K562 (cell line): Measurements from ENCODE around the gene CGREF1. TPM values are rescaled to one million over a fixed set of nuclear protein-coding genes. Genes with fewer than 3 reads are reported as not detected.

ENCODE experiments used
- ETV6 ChIP-seq, 3 experiments: fragments of 150-350 bp in 1 of 3; sonication (generic) in 1 of 3; formaldehyde crosslinking in 1 of 3; IDR thresholded peaks; 2 replicates each; pipeline versions ENCODE4 v1.6.1 to v1.8.0; 2014 to 2022; ENCODE audit warnings: borderline replicate concordance in 2 of 3, low read depth in 2 of 3, antibody characterized with exemption in 1 of 3, low read length in 1 of 3, mild to moderate bottlenecking in 1 of 3, missing genetic modification reagents in 1 of 3
- MYC ChIP-seq, 2 experiments: fragments of 250-450 bp in 1 of 2; sonication (Bioruptor Pico) in 1 of 2; IDR thresholded peaks; 2 replicates each; pipeline versions ENCODE4 v1.5.1 to v1.6.1; 2012 to 2021; ENCODE audit warnings: low read depth in 2 of 2, borderline replicate concordance in 1 of 2, improper control_type of control experiment in 1 of 2, low read length in 1 of 2, mild to moderate bottlenecking in 1 of 2, moderate library complexity in 1 of 2
- RBBP5 ChIP-seq: fragments of 200-600 bp; sonication (generic); IDR thresholded peaks from 2 replicates; pipeline ENCODE4 v1.6.1; 2012; ENCODE audit warnings: borderline replicate concordance, mild to moderate bottlenecking, low read length, control low read depth, inconsistent platforms; ENCODE audit not compliant: insufficient read depth, poor library complexity, severe bottlenecking
- RBM25 ChIP-seq: fragments of 200-400 bp; formaldehyde crosslinking; IDR thresholded peaks from 2 replicates; pipeline ENCODE4 v1.6.1; 2018; ENCODE audit warnings: low read length, low read depth, moderate library complexity; ENCODE audit not compliant: severe bottlenecking
- polyA plus RNA-seq, 8 experiments: library from polyadenylated mRNA; depleted of rRNA in 4 of 8; stranded (reverse) in 5 of 8; unstranded in 3 of 8; fragments of >200 nt; fragmentation: Nextera tagmentation in 2 of 8; fragmentation: Illumina TruSeq in 1 of 8; extraction: Ambion mirVana in 2 of 8; extraction: Trizol in 1 of 8; gene quantifications; 2 replicates each; pipeline versions ENCODE4 v1.2.1 to v1.2.3, GENCODE V29; 2011 to 2014; ENCODE audit warnings: inconsistent platforms in 1 of 8, missing spikeins in 1 of 8
- total RNA-seq, 7 experiments: library from RNA; depleted of rRNA in 6 of 7; stranded (reverse); fragments of >200 nt in 6 of 7; fragmentation: Illumina TruSeq in 2 of 7; extraction: Trizol in 2 of 7; gene quantifications; 2 replicates each; pipeline versions ENCODE4 v1.2.1 to v1.2.3, GENCODE V29; 2011 to 2021; ENCODE audit warnings: low replicate concordance in 1 of 7
- TF ChIP-seq, protein P1 (sequence below): fragments of 450-650 bp; formaldehyde crosslinking; IDR thresholded peaks from 2 replicates; pipeline ENCODE4 v1.4.0; 2020; ENCODE audit warnings: mild to moderate bottlenecking, moderate library complexity
- TF ChIP-seq, protein P2 (sequence below): fragments of 450-650 bp; IDR thresholded peaks from 2 replicates; pipeline ENCODE4 v1.6.1; 2016; ENCODE audit warnings: mild to moderate bottlenecking
- TF ChIP-seq, protein P3 (sequence below): sonication (generic); formaldehyde crosslinking; IDR thresholded peaks from 2 replicates; pipeline ENCODE4 v1.8.0; 2022; ENCODE audit warnings: mild to moderate bottlenecking, missing genetic modification reagents, borderline replicate concordance
- TF ChIP-seq, protein P4 (sequence below): fragments of 450-650 bp; formaldehyde crosslinking; IDR thresholded peaks from 2 replicates; pipeline ENCODE4 v1.4.0; 2020; ENCODE audit warnings: mild to moderate bottlenecking, moderate library complexity
- TF ChIP-seq, protein P5 (sequence below): sonication (generic); formaldehyde crosslinking; IDR thresholded peaks from 2 replicates; pipeline ENCODE4 v1.8.0; 2022; ENCODE audit warnings: missing genetic modification reagents, mild to moderate bottlenecking, borderline replicate concordance
- TF ChIP-seq, protein P6 (sequence below): fragments of 250-450 bp; sonication (Bioruptor Pico); IDR thresholded peaks from 2 replicates; pipeline ENCODE4 v1.5.1; 2021; ENCODE audit warnings: mild to moderate bottlenecking

CGREF1 gene
- total and polyA plus RNA-seq, 9 of the 15 experiments (the other 6 are each of a cell fraction or from before 2014, with no cell fraction given) = 0.07 to 0.50 (median 0.37) TPM

DNA sequence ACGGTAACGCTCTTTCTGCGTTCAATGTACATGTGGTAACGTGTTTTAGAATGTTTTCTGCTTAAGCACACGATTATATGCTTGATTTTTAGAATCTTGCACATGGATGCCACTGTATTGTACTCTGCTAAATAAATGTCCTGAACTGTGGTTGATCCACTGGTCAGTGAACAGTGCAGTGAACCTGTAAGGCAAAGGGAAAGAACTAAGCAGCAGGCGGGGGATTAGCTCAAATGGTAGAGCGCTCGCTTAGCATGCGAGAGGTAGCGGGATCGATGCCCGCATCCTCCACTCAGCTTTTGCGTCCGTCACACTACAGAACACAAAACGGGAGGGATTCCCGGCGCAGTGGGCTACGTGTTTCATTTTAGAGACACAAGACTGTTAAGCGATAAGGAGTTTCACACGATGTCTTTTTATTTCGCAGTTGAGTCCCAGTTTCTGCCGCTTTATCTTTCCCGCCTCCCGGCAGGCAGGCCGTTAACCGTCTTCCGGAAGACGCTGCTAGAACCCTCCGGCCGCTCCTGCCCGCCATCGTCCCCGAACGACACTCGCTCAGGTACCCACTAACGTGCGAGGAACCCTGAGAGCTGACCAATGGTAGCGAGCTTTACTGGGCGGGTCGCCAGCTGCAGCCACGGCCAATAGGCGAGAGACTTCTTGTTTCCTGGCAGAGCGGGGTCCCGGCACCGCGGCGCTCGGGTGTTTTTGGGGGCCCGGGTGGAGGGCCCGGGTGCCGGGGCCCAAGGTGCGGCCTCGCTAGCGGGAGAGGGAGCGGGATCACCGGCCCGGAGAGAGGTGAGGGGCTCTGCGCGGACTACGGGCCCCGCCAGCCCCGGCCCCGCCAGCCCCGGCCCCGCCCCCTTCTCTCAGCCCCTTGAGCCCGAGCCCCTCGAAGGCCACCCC lies 67.7 kb downstream of the CGREF1 start, which contains the start of gene AGBL5 (continued):
- TF ChIP-seq, protein P1, sequence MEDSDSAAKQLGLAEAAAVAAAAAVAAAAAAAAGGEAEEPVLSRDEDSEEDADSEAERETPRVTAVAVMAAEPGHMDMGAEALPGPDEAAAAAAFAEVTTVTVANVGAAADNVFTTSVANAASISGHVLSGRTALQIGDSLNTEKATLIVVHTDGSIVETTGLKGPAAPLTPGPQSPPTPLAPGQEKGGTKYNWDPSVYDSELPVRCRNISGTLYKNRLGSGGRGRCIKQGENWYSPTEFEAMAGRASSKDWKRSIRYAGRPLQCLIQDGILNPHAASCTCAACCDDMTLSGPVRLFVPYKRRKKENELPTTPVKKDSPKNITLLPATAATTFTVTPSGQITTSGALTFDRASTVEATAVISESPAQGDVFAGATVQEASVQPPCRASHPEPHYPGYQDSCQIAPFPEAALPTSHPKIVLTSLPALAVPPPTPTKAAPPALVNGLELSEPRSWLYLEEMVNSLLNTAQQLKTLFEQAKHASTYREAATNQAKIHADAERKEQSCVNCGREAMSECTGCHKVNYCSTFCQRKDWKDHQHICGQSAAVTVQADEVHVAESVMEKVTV (CRISPR knock-in tag) = 0 out of 2 replicates have a peak, but pooled peaks have one; percentile 9
- TF ChIP-seq, protein P2, sequence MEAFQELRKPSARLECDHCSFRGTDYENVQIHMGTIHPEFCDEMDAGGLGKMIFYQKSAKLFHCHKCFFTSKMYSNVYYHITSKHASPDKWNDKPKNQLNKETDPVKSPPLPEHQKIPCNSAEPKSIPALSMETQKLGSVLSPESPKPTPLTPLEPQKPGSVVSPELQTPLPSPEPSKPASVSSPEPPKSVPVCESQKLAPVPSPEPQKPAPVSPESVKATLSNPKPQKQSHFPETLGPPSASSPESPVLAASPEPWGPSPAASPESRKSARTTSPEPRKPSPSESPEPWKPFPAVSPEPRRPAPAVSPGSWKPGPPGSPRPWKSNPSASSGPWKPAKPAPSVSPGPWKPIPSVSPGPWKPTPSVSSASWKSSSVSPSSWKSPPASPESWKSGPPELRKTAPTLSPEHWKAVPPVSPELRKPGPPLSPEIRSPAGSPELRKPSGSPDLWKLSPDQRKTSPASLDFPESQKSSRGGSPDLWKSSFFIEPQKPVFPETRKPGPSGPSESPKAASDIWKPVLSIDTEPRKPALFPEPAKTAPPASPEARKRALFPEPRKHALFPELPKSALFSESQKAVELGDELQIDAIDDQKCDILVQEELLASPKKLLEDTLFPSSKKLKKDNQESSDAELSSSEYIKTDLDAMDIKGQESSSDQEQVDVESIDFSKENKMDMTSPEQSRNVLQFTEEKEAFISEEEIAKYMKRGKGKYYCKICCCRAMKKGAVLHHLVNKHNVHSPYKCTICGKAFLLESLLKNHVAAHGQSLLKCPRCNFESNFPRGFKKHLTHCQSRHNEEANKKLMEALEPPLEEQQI = peak; percentile 62
- TF ChIP-seq RBM25 (peak; percentile 94), RBBP5 (peak; percentile 82), MYC (IDR thresholded peaks at IDR 0.05; ENCODE audit: low read depth, low read length) (peak; percentile 58), MYC (CRISPR knock-in tag; IDR thresholded peaks at IDR 0.05; ENCODE audit: borderline replicate concordance, low read depth) (peak; percentile 47; the same call in 1 of the 2 replicates), ETV6 (IDR thresholded peaks at IDR 0.05; ENCODE audit: borderline replicate concordance in 1 of 2, low read depth in 2 of 2, low read length in 1 of 2) (no peak), ETV6 (CRISPR knock-in tag; IDR thresholded peaks at IDR 0.05; ENCODE audit: borderline replicate concordance) (peak; percentile 83; the same call in 1 of the 2 replicates)
- TF ChIP-seq, protein P3, sequence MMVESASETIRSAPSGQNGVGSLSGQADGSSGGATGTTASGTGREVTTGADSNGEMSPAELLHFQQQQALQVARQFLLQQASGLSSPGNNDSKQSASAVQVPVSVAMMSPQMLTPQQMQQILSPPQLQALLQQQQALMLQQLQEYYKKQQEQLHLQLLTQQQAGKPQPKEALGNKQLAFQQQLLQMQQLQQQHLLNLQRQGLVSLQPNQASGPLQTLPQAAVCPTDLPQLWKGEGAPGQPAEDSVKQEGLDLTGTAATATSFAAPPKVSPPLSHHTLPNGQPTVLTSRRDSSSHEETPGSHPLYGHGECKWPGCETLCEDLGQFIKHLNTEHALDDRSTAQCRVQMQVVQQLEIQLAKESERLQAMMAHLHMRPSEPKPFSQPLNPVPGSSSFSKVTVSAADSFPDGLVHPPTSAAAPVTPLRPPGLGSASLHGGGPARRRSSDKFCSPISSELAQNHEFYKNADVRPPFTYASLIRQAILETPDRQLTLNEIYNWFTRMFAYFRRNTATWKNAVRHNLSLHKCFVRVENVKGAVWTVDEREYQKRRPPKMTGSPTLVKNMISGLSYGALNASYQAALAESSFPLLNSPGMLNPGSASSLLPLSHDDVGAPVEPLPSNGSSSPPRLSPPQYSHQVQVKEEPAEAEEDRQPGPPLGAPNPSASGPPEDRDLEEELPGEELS (CRISPR knock-in tag) = 0 out of 2 replicates have a peak, but pooled peaks have one; percentile 43
- TF ChIP-seq, protein P4, sequence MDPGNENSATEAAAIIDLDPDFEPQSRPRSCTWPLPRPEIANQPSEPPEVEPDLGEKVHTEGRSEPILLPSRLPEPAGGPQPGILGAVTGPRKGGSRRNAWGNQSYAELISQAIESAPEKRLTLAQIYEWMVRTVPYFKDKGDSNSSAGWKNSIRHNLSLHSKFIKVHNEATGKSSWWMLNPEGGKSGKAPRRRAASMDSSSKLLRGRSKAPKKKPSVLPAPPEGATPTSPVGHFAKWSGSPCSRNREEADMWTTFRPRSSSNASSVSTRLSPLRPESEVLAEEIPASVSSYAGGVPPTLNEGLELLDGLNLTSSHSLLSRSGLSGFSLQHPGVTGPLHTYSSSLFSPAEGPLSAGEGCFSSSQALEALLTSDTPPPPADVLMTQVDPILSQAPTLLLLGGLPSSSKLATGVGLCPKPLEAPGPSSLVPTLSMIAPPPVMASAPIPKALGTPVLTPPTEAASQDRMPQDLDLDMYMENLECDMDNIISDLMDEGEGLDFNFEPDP (CRISPR knock-in tag) = no peak; the same call in 1 of the 2 replicates
- TF ChIP-seq, protein P5, sequence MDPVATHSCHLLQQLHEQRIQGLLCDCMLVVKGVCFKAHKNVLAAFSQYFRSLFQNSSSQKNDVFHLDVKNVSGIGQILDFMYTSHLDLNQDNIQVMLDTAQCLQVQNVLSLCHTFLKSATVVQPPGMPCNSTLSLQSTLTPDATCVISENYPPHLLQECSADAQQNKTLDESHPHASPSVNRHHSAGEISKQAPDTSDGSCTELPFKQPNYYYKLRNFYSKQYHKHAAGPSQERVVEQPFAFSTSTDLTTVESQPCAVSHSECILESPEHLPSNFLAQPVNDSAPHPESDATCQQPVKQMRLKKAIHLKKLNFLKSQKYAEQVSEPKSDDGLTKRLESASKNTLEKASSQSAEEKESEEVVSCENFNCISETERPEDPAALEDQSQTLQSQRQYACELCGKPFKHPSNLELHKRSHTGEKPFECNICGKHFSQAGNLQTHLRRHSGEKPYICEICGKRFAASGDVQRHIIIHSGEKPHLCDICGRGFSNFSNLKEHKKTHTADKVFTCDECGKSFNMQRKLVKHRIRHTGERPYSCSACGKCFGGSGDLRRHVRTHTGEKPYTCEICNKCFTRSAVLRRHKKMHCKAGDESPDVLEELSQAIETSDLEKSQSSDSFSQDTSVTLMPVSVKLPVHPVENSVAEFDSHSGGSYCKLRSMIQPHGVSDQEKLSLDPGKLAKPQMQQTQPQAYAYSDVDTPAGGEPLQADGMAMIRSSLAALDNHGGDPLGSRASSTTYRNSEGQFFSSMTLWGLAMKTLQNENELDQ = peak; percentile 84; the same call in 1 of the 2 replicates
- TF ChIP-seq, protein P6, sequence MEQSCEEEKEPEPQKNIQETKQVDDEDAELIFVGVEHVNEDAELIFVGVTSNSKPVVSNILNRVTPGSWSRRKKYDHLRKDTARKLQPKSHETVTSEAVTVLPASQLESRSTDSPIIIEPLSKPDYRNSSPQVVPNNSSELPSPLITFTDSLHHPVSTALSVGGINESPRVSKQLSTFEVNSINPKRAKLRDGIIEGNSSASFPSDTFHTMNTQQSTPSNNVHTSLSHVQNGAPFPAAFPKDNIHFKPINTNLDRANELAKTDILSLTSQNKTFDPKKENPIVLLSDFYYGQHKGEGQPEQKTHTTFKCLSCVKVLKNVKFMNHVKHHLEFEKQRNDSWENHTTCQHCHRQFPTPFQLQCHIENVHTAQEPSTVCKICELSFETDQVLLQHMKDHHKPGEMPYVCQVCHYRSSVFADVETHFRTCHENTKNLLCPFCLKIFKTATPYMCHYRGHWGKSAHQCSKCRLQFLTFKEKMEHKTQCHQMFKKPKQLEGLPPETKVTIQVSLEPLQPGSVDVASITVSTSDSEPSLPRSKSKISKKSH = no peak
